PC-3 (cell line): ENCODE results near the gene NPTX2.

Source experiments
- CTCF ChIP-seq: fragments of 300-600 bp; sonication (generic); conservative IDR thresholded peaks from 2 replicates; pipeline ENCODE4 v1.5.1; 2017; ENCODE audit warnings: antibody characterized with exemption, low read depth, mild to moderate bottlenecking, low read length
- EZH2 ChIP-seq: fragments of 300-600 bp; sonication (generic); IDR thresholded peaks from one replicate; pipeline ENCODE4 v1.6.1; 2017; ENCODE audit warnings: antibody characterized with exemption, mild to moderate bottlenecking, low read length; ENCODE audit not compliant: unreplicated experiment
- EZH2phosphoT487 ChIP-seq: fragments of 300-600 bp; sonication (generic); IDR thresholded peaks from 2 replicates; pipeline ENCODE4 v1.6.1; 2018; ENCODE audit warnings: mild to moderate bottlenecking, antibody characterized with exemption, low read length, borderline replicate concordance

GRCh38 chr7:98664882-98665281 lies 47.8 kb downstream of the NPTX2 start:
- TF ChIP-seq EZH2phosphoT487: no peak
- TF ChIP-seq CTCF: no peak
- no peak for TF ChIP-seq EZH2
